A172 (cell line): ENCODE data around the gene ATP11B. TPM values are rescaled to one million over a fixed set of nuclear protein-coding genes. Genes with fewer than 3 reads are reported as not detected.
A peak's percentile ranks its signal among the peaks of the same experiment; 100 is the strongest.
"Not testable (repeated sequence)": the region's sequence is repeated elsewhere in the genome, so short reads cannot be mapped to it uniquely, and the experiment has no call there.

Experiments used
- DNase-seq: peaks from one replicate; pipeline ENCODE4 v3.0.0-alpha.2; 2015; ENCODE audit warnings: low spot score
- total RNA-seq: library from RNA; depleted of rRNA; stranded (reverse); fragments of >200 nt; shearing (Covaris generic); gene quantifications from 2 replicates; pipeline ENCODE4 v1.2.3, GENCODE V29; 2014

The ATP11B gene
- total RNA-seq, 1 experiment from 2014 or later: 55.5 TPM

GRCh38 chr3:182824957-182825356 is 31.7 kb downstream of the ATP11B start:
- DNase-seq: no peak

- DNase-seq: no peak
Observed at GRCh38 chr3:182829761-182830405, 36.6 kb downstream of the ATP11B start.

- DNase-seq: peak; percentile 16
Observed at GRCh38 chr3:182837855-182838454, 44.7 kb downstream of the ATP11B start.

- DNase-seq: no peak
Observed at GRCh38 chr3:182843478-182843877, 50.2 kb downstream of the ATP11B start.

- no peak for DNase-seq
Observed at GRCh38 chr3:182848906-182849305, 55.6 kb downstream of the ATP11B start.

GRCh38 chr3:182855076-182855475 is 61.8 kb downstream of the ATP11B start:
- DNase-seq: no peak

- DNase-seq: no peak
Observed at GRCh38 chr3:182861348-182861747, 68.0 kb downstream of the ATP11B start.

- no peak for DNase-seq
Observed at GRCh38 chr3:182862159-182862860, 69.0 kb downstream of the ATP11B start.

GRCh38 chr3:182869059-182869458 is 75.8 kb downstream of the ATP11B start:
- no peak for DNase-seq

GRCh38 chr3:182870917-182871316 is 77.6 kb downstream of the ATP11B start:
- not testable (repeated sequence) for DNase-seq

GRCh38 chr3:182879031-182879611 is 85.8 kb downstream of the ATP11B start:
- no peak for DNase-seq

GRCh38 chr3:182886497-182886896 is 93.2 kb downstream of the ATP11B start:
- no peak for DNase-seq

GRCh38 chr3:182889948-182890629 is 96.8 kb downstream of the ATP11B start:
- DNase-seq: no peak

GRCh38 chr3:182891364-182891763 is 98.1 kb downstream of the ATP11B start:
- DNase-seq: no peak

GRCh38 chr3:182892226-182892625 is 98.9 kb downstream of the ATP11B start:
- DNase-seq: no peak

GRCh38 chr3:182895513-182896112 is 102.3 kb downstream of the ATP11B start:
- DNase-seq: no peak

- DNase-seq: no peak
Observed at GRCh38 chr3:182896553-182896952, 103.2 kb downstream of the ATP11B start.

- no peak for DNase-seq
Observed at GRCh38 chr3:182902236-182902635, 108.9 kb downstream of the ATP11B start.

- DNase-seq: no peak
Observed at GRCh38 chr3:182904164-182904563, 110.9 kb downstream of the ATP11B start.

- DNase-seq: no peak
Observed at GRCh38 chr3:182905623-182906022, 112.3 kb downstream of the ATP11B start.

- DNase-seq: no peak
Observed at GRCh38 chr3:182906036-182906435, 112.7 kb downstream of the ATP11B start.

- DNase-seq: no peak
Observed at GRCh38 chr3:182908471-182908870, 115.2 kb downstream of the ATP11B start.
